K562 (cell line): Measurements from ENCODE around the gene OR4D9. TPM values are rescaled to one million over a fixed set of nuclear protein-coding genes. Genes with fewer than 3 reads are reported as not detected.
"Not testable (repeated sequence)": the region's sequence is repeated elsewhere in the genome, so short reads cannot be mapped to it uniquely, and the experiment has no call there.

Experiments used
- ATAC-seq: fragments of 200-7000 bp; cut with Tn5 transposase; 3 replicates; pipeline ENCODE4 v1.9.1; 2020; ENCODE audit warnings: moderate library complexity
- BruUV-seq: library from RNA; stranded (reverse); fragments of 400-500 nt; replicated peaks from 2 replicates; lab custom pipeline; 2021; lab: Mats Ljungman, UMichigan
- CTCF ChIA-PET: fragments of 300-600 bp; formaldehyde crosslinking; extraction: SDS; loops from one replicate; lab custom pipeline; 2021; ENCODE audit warnings: low intra/inter-chr PET ratio; lab: Yijun Ruan, JAX
- POLR2A ChIA-PET: fragments of 300-600, 350-650 bp; sonication (Branson Sonifier 250); formaldehyde crosslinking; extraction: SDS; loops from one replicate; lab custom pipeline; 2021; ENCODE audit warnings: antibody characterized with exemption, inconsistent platforms; lab: Yijun Ruan, JAX
- DNase-seq, 4 experiments: peaks; one replicate each; pipeline versions ENCODE4 v3.0.0 to v3.0.0-alpha.2; 2011 to 2018; ENCODE audit warnings: low spot score in 3 of 4, mixed read lengths in 3 of 4; ENCODE audit errors: extremely low read depth in 1 of 4
- FAIRE-seq: peaks from 2 replicates; lab custom pipeline; 2011; peaks lifted over from hg19 to GRCh38; lab: Jason Lieb, UNC
- H2AFZ ChIP-seq: 2 replicates; pipeline ENCODE4 v1.6.0; 2011; ENCODE audit warnings: low read depth, low read length, control low read depth, inconsistent platforms
- H3K27ac ChIP-seq: fragments of 200-600 bp; 3 replicates; pipeline ENCODE4 v1.8.0; 2011; ENCODE audit warnings: low read depth, mild to moderate bottlenecking, control low read depth, inconsistent platforms, low read length, moderate library complexity, mixed read lengths; ENCODE audit errors: extremely low read depth
- H3K27me3 ChIP-seq, 2 experiments: fragments of 300-600 bp in 1 of 2; 2 replicates in 1 of 2; 3 replicates in 1 of 2; pipeline versions ENCODE4 v1.6.0 to v1.8.0; 2011; ENCODE audit warnings: inconsistent platforms in 2 of 2, low read length in 2 of 2, mild to moderate bottlenecking in 1 of 2, mixed read lengths in 1 of 2, moderate library complexity in 1 of 2; ENCODE audit not compliant: control insufficient read depth in 2 of 2, insufficient read depth in 2 of 2
- H3K36me3 ChIP-seq: fragments of 300-600 bp; 3 replicates; pipeline ENCODE4 v1.8.0; 2011; ENCODE audit warnings: mild to moderate bottlenecking, low read length, inconsistent platforms; ENCODE audit not compliant: control insufficient read depth, insufficient read depth
- H3K4me1 ChIP-seq, 2 experiments: fragments of 200-600 bp in 1 of 2; replicated peaks in 1 of 2; 2 replicates in 1 of 2; 3 replicates in 1 of 2; pipeline versions ENCODE4 v1.5.1 to v1.8.0; 2011; ENCODE audit warnings: inconsistent platforms in 2 of 2, low read length in 2 of 2, mild to moderate bottlenecking in 1 of 2, mixed read lengths in 1 of 2, moderate library complexity in 1 of 2; ENCODE audit not compliant: control insufficient read depth in 2 of 2, insufficient read depth in 2 of 2
- H3K4me2 ChIP-seq: 2 replicates; pipeline ENCODE4 v1.6.1; 2011; ENCODE audit warnings: low read length, control low read depth, inconsistent platforms, mixed read lengths; ENCODE audit not compliant: insufficient read depth
- H3K4me3 ChIP-seq: fragments of 200-600 bp; sonication (generic), shearing (Covaris generic); 2 replicates; pipeline ENCODE4 v1.5.1; 2016; ENCODE audit warnings: control low read depth, inconsistent platforms
- H3K79me2 ChIP-seq: fragments of 200-600 bp; 3 replicates; pipeline ENCODE4 v1.8.0; 2011; ENCODE audit warnings: low read length, inconsistent platforms; ENCODE audit not compliant: control insufficient read depth, insufficient read depth
- H3K9ac ChIP-seq, 2 experiments: 2 replicates each; pipeline versions ENCODE4 v1.6.0 to v1.6.1; 2011; ENCODE audit warnings: low read depth in 2 of 2, low read length in 2 of 2, control low read depth in 1 of 2, inconsistent platforms in 1 of 2, mild to moderate bottlenecking in 1 of 2, mixed read lengths in 1 of 2; ENCODE audit not compliant: insufficient read depth in 1 of 2
- H3K9me1 ChIP-seq: one replicate; pipeline ENCODE4 v1.6.0; 2011; ENCODE audit warnings: inconsistent platforms, mild to moderate bottlenecking, low read length, moderate library complexity; ENCODE audit not compliant: control insufficient read depth, insufficient read depth
- H3K9me3 ChIP-seq: replicated peaks from 2 replicates; pipeline ENCODE4 v1.5.1; 2011; ENCODE audit warnings: low read depth, low read length, inconsistent platforms; ENCODE audit not compliant: control insufficient read depth, insufficient read depth
- H4K20me1 ChIP-seq: replicated peaks from 2 replicates; pipeline ENCODE4 v1.6.1; 2011; ENCODE audit warnings: low read length, inconsistent platforms, mixed read lengths; ENCODE audit not compliant: control insufficient read depth, insufficient read depth
- ARID1B ChIP-seq: fragments of 450-650 bp; IDR thresholded peaks from 2 replicates; pipeline ENCODE4 v1.6.1; 2016; ENCODE audit warnings: antibody characterized with exemption, mild to moderate bottlenecking, inconsistent platforms
- ARNT ChIP-seq, 2 experiments: fragments of 450-650 bp; IDR thresholded peaks; 2 replicates each; pipeline ENCODE4 v1.6.1; 2016; ENCODE audit warnings: mild to moderate bottlenecking in 1 of 2
- CHCHD3 ChIP-seq: fragments of 250-450 bp; sonication (Bioruptor Pico); IDR thresholded peaks from 2 replicates; pipeline ENCODE4 v2.1.2; 2022; ENCODE audit warnings: mild to moderate bottlenecking
- KHSRP ChIP-seq: fragments of 450-650 bp; IDR thresholded peaks from 2 replicates; pipeline ENCODE4 v1.6.1; 2017
- MIER1 ChIP-seq: fragments of 450-650 bp; IDR thresholded peaks from 2 replicates; pipeline ENCODE4 v1.6.1; 2016; ENCODE audit warnings: antibody characterized with exemption, mild to moderate bottlenecking, low read depth
- NFATC3 ChIP-seq: fragments of 450-650 bp; IDR thresholded peaks from 2 replicates; pipeline ENCODE4 v1.6.1; 2017; ENCODE audit warnings: mild to moderate bottlenecking
- NR2C1 ChIP-seq, 2 experiments: fragments of 450-650 bp; IDR thresholded peaks; 2 replicates each; pipeline ENCODE4 v1.6.1; 2017; ENCODE audit warnings: mild to moderate bottlenecking in 2 of 2, antibody characterized with exemption in 1 of 2, inconsistent platforms in 1 of 2, missing compliant biosample characterization in 1 of 2, missing genetic modification characterization in 1 of 2
- POLR2G ChIP-seq: fragments of 200-400 bp; formaldehyde crosslinking; IDR thresholded peaks from 2 replicates; pipeline ENCODE4 v1.6.1; 2017; ENCODE audit warnings: low read depth, mild to moderate bottlenecking, antibody characterized with exemption, low read length, moderate library complexity
- RNF2 ChIP-seq: sonication (generic); IDR thresholded peaks from 2 replicates; pipeline ENCODE4 v1.6.1; 2016
- SMAD3 ChIP-seq: fragments of 450-650 bp; formaldehyde crosslinking; conservative IDR thresholded peaks from 2 replicates; pipeline ENCODE4 v1.4.0; 2020; ENCODE audit warnings: mild to moderate bottlenecking
- TEAD2 ChIP-seq: fragments of 450-650 bp; IDR thresholded peaks from 2 replicates; pipeline ENCODE4 v1.6.1; 2016; ENCODE audit warnings: missing genetic modification characterization, control low read depth, missing compliant biosample characterization
- ZNF175 ChIP-seq: fragments of 200-800 bp; sonication (Bioruptor generic); IDR thresholded peaks from 2 replicates; pipeline ENCODE4 v1.6.1; 2016; ENCODE audit warnings: low read depth, mild to moderate bottlenecking, missing genetic modification characterization, missing compliant biosample characterization
- ZNF764 ChIP-seq: fragments of 250-450 bp; sonication (Bioruptor Pico); IDR thresholded peaks from 2 replicates; pipeline ENCODE4 v1.4.0; 2020; ENCODE audit warnings: low read depth, mild to moderate bottlenecking, moderate library complexity
- WGBS: fragments of 100-300 bp; shearing (Covaris generic); methylation state at CpG from one replicate; pipeline ENCODE4 v1.1.6; 2016; ENCODE audit warnings: low coverage, mixed read lengths; ENCODE audit not compliant: insufficient coverage; ENCODE audit errors: missing lambda C conversion rate; 5-methylcytosine and 5-hydroxymethylcytosine counted together
- in situ Hi-C: fragments of 300-500 bp; cut with MboI; formaldehyde crosslinking; loops from 4 replicates; pipeline ENCODE4 v1.15.0; 2018; ENCODE audit warnings: inconsistent platforms, mixed read lengths
- intact Hi-C: fragments of 100-400 bp; cut with micrococcal nuclease; formaldehyde crosslinking; loops from 2 replicates; pipeline ENCODE4 v1.14.2; 2022
- polyA plus RNA-seq, 8 experiments: library from polyadenylated mRNA; depleted of rRNA in 4 of 8; stranded (reverse) in 5 of 8; unstranded in 3 of 8; fragments of >200 nt; fragmentation: Nextera tagmentation in 2 of 8; fragmentation: Illumina TruSeq in 1 of 8; extraction: Ambion mirVana in 2 of 8; extraction: Trizol in 1 of 8; gene quantifications; 2 replicates each; pipeline versions ENCODE4 v1.2.1 to v1.2.3, GENCODE V29; 2011 to 2014; ENCODE audit warnings: inconsistent platforms in 1 of 8, missing spikeins in 1 of 8
- total RNA-seq, 7 experiments: library from RNA; depleted of rRNA in 6 of 7; stranded (reverse); fragments of >200 nt in 6 of 7; fragmentation: Illumina TruSeq in 2 of 7; extraction: Trizol in 2 of 7; gene quantifications; 2 replicates each; pipeline versions ENCODE4 v1.2.1 to v1.2.3, GENCODE V29; 2011 to 2021; ENCODE audit warnings: low replicate concordance in 1 of 7
- TF ChIP-seq, protein P1 (sequence below): fragments of 450-650 bp; formaldehyde crosslinking; IDR thresholded peaks from 2 replicates; pipeline ENCODE4 v1.4.0; 2022; ENCODE audit warnings: missing genetic modification characterization
- TF ChIP-seq, protein P2 (sequence below), 2 experiments: fragments of 250-450 bp in 1 of 2; fragments of 450-650 bp in 1 of 2; sonication (Bioruptor Pico) in 1 of 2; IDR thresholded peaks; 2 replicates each; pipeline versions ENCODE4 v1.6.1 to v1.8.0; 2016 to 2021; ENCODE audit warnings: mild to moderate bottlenecking in 2 of 2, moderate library complexity in 2 of 2, missing compliant biosample characterization in 1 of 2, missing genetic modification characterization in 1 of 2
- TF ChIP-seq, protein P3 (sequence below): fragments of 450-650 bp; conservative IDR thresholded peaks from 2 replicates; pipeline ENCODE4 v1.6.1; 2016; ENCODE audit warnings: missing genetic modification characterization, low read depth, mild to moderate bottlenecking, missing compliant biosample characterization, moderate library complexity
- TF ChIP-seq, protein P4 (sequence below): fragments of 200-800 bp; sonication (Bioruptor generic); IDR thresholded peaks from 2 replicates; pipeline ENCODE4 v1.6.1; 2017; ENCODE audit warnings: missing genetic modification characterization, missing compliant biosample characterization

The OR4D9 gene
- total and polyA plus RNA-seq, 9 of the 15 experiments (the other 6 are each of a cell fraction or from before 2014, with no cell fraction given): not detected

DNA sequence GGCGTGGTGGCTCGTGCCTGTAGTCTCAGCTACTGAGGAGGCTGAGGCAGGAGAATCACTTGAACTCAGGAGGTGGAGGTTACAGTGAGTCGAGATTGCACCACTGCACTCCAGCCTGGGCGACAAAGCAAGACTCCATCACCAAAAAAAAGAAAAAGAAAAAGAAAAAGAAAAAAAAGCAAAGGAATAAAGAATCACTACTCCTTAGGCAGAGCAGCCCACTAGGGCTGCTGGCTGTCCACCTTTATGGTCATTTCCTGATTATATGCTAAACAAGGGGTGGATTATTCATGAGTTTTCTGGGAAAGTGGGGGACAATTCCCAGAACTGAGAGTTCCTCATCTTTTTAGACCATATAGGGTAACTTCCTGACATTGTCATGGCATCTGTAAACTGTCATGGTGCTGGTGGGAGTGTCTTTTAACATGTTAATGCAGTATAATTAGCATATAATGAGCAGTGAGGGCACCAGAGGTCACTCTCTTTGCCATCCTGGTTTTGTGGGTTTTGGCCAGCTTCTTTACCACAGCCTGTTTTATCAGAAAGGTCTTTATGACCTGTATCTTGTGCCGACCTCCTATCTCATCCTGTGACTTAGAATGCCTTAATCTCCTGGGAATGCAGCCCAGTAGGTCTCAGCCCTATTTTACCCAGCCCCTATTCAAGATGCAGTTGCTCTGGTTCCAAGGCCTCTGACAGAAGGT, 36.4 kb downstream of the OR4D9 start:
- Histone ChIP-seq H3K4me3 (peak overlapping the region; percentile 48), H3K79me2 (peaks cover 19% of the 10 kb centered on the region), H3K27ac (peak overlapping the region; percentile 100), H3K4me2 (peak overlapping the region; percentile 98), H3K4me1 (peaks cover 19 to 22% of the 10 kb centered on the region in 2 experiments; a peak in 4 of 5 replicates), H3K9ac (peak overlapping the region; percentile 29 to 100; a peak in 3 of 4 replicates), H2AFZ (peak overlapping the region; percentile 38; the same call in 1 of the 2 replicates)
- intact Hi-C loops: loop anchor here (5.0 kb wide), 1 partner anchor 775 kb away; no protein-coding TSS in a partner anchor
- POLR2A ChIA-PET: interaction anchor here (0.6 to 7.2 kb wide), 11 partner anchors 8 to 1992 kb away, joined by 3 to 69 read pairs (median 10); partner anchors contain the start of genes OSBP and PATL1
- in situ Hi-C loops, H3K27me3 ChIP-seq, H3K9me3 ChIP-seq, H3K9me1 ChIP-seq, H3K36me3 ChIP-seq, BruUV-seq, CTCF ChIA-PET, H4K20me1 ChIP-seq: not testable (repeated sequence)
- WGBS: 4% methylated on average over 5 of the region's 5 CpGs
- DNase-seq (peak in 1 of 4 experiments; percentile 96), ATAC-seq (peak; percentile 17), FAIRE-seq (peak; percentile 6)
- TF ChIP-seq TEAD2 (tag): peak; percentile 72; the same call in 1 of the 2 replicates
- TF ChIP-seq, protein P1, sequence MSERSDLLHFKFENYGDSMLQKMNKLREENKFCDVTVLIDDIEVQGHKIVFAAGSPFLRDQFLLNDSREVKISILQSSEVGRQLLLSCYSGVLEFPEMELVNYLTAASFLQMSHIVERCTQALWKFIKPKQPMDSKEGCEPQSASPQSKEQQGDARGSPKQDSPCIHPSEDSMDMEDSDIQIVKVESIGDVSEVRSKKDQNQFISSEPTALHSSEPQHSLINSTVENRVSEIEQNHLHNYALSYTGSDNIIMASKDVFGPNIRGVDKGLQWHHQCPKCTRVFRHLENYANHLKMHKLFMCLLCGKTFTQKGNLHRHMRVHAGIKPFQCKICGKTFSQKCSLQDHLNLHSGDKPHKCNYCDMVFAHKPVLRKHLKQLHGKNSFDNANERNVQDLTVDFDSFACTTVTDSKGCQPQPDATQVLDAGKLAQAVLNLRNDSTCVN (CRISPR knock-in tag): peak; percentile 87
- peak; percentile 6 for TF ChIP-seq ARID1B
- TF ChIP-seq KHSRP: 0 out of 2 replicates have a peak, but pooled peaks have one; percentile 29
- TF ChIP-seq ARNT (IDR thresholded peaks at IDR 0.05): peak; percentile 65 to 87; a peak in 3 of 4 replicates
- TF ChIP-seq POLR2G: 0 out of 2 replicates have a peak, but pooled peaks have one; percentile 31
- TF ChIP-seq NFATC3: peak; percentile 81
- TF ChIP-seq SMAD3 (CRISPR knock-in tag): peak; percentile 64; the same call in 1 of the 2 replicates
- TF ChIP-seq MIER1: peak; percentile 52; the same call in 1 of the 2 replicates
- TF ChIP-seq, protein P2, sequence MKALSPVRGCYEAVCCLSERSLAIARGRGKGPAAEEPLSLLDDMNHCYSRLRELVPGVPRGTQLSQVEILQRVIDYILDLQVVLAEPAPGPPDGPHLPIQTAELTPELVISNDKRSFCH (CRISPR knock-in tag; IDR thresholded peaks at IDR 0.05): peak; percentile 55; the same call in 1 of the 2 replicates
- TF ChIP-seq, protein P2 (tag; IDR thresholded peaks at IDR 0.05): peak; percentile 74
- TF ChIP-seq ZNF175: peak; percentile 69; the same call in 1 of the 2 replicates
- 0 out of 2 replicates have a peak, but pooled peaks have one; percentile 5 for TF ChIP-seq ZNF764 (CRISPR knock-in tag)
- peak; percentile 59; the same call in 1 of the 2 replicates for TF ChIP-seq RNF2
- TF ChIP-seq, protein P3, sequence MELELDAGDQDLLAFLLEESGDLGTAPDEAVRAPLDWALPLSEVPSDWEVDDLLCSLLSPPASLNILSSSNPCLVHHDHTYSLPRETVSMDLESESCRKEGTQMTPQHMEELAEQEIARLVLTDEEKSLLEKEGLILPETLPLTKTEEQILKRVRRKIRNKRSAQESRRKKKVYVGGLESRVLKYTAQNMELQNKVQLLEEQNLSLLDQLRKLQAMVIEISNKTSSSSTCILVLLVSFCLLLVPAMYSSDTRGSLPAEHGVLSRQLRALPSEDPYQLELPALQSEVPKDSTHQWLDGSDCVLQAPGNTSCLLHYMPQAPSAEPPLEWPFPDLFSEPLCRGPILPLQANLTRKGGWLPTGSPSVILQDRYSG (tag): peak; percentile 83
- peak; percentile 49; the same call in 1 of the 2 replicates for TF ChIP-seq NR2C1 (IDR thresholded peaks at IDR 0.05)
- TF ChIP-seq NR2C1 (tag; IDR thresholded peaks at IDR 0.05): peak; percentile 70
- TF ChIP-seq, protein P4, sequence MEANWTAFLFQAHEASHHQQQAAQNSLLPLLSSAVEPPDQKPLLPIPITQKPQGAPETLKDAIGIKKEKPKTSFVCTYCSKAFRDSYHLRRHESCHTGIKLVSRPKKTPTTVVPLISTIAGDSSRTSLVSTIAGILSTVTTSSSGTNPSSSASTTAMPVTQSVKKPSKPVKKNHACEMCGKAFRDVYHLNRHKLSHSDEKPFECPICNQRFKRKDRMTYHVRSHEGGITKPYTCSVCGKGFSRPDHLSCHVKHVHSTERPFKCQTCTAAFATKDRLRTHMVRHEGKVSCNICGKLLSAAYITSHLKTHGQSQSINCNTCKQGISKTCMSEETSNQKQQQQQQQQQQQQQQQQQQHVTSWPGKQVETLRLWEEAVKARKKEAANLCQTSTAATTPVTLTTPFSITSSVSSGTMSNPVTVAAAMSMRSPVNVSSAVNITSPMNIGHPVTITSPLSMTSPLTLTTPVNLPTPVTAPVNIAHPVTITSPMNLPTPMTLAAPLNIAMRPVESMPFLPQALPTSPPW: peak; percentile 50
- 0 out of 2 replicates have a peak, but pooled peaks have one; percentile 46 for TF ChIP-seq CHCHD3 (CRISPR knock-in tag)
